ENCODE measurements around the gene GNA12.

- TF ChIP-seq, protein P1, sequence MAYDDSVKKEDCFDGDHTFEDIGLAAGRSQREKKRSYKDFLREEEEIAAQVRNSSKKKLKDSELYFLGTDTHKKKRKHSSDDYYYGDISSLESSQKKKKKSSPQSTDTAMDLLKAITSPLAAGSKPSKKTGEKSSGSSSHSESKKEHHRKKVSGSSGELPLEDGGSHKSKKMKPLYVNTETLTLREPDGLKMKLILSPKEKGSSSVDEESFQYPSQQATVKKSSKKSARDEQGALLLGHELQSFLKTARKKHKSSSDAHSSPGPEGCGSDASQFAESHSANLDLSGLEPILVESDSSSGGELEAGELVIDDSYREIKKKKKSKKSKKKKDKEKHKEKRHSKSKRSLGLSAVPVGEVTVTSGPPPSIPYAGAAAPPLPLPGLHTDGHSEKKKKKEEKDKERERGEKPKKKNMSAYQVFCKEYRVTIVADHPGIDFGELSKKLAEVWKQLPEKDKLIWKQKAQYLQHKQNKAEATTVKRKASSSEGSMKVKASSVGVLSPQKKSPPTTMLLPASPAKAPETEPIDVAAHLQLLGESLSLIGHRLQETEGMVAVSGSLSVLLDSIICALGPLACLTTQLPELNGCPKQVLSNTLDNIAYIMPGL (CRISPR knock-in tag; IDR thresholded peaks at IDR 0.05): no peak
- TF ChIP-seq ZBTB17 (CRISPR knock-in tag; IDR thresholded peaks at IDR 0.05) (no peak), TGIF2 (CRISPR knock-in tag; IDR thresholded peaks at IDR 0.05) (no peak), HNRNPL (IDR thresholded peaks at IDR 0.05; ENCODE audit: low read depth, low read length) (no peak), USF2 (CRISPR knock-in tag; IDR thresholded peaks at IDR 0.05) (no peak), ZNF561 (CRISPR knock-in tag; conservative IDR thresholded peaks at IDR 0.05) (no peak), POLR2A (conservative IDR thresholded peaks at IDR 0.05) (no peak), EGR1 (conservative IDR thresholded peaks at IDR 0.05) (no peak), ZNF589 (CRISPR knock-in tag; IDR thresholded peaks at IDR 0.05; ENCODE audit: low read depth) (no peak), POLR2AphosphoS5 (IDR thresholded peaks at IDR 0.05; ENCODE audit: control insufficient read depth, insufficient read depth, low read depth, low read length) (no peak)
- TF ChIP-seq, protein P2, sequence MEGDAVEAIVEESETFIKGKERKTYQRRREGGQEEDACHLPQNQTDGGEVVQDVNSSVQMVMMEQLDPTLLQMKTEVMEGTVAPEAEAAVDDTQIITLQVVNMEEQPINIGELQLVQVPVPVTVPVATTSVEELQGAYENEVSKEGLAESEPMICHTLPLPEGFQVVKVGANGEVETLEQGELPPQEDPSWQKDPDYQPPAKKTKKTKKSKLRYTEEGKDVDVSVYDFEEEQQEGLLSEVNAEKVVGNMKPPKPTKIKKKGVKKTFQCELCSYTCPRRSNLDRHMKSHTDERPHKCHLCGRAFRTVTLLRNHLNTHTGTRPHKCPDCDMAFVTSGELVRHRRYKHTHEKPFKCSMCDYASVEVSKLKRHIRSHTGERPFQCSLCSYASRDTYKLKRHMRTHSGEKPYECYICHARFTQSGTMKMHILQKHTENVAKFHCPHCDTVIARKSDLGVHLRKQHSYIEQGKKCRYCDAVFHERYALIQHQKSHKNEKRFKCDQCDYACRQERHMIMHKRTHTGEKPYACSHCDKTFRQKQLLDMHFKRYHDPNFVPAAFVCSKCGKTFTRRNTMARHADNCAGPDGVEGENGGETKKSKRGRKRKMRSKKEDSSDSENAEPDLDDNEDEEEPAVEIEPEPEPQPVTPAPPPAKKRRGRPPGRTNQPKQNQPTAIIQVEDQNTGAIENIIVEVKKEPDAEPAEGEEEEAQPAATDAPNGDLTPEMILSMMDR (IDR thresholded peaks at IDR 0.05 in 2 of 3, conservative IDR thresholded peaks at IDR 0.05 in 1 of 3; ENCODE audit: insufficient read depth in 2 of 3, low read depth in 1 of 3, low read length in 3 of 3): peak in 2 of 3 experiments; percentile 23 to 24; a peak in 1 of 6 replicates
These were observed 22.8 kb downstream of the GNA12 start for GRCh38 chr7:2821161-2821841.

Data from K562 (cell line).